SJSA1 (cell line): ENCODE results near the gene PPM1L. TPM values are rescaled to one million over a fixed set of nuclear protein-coding genes. Genes with fewer than 3 reads are reported as not detected.

Source experiments
- DNase-seq, 2 experiments: peaks; one replicate each; pipeline ENCODE4 v3.0.0-alpha.2; 2015 to 2020; ENCODE audit warnings: low spot score in 2 of 2, low read depth in 1 of 2
- H3K27ac ChIP-seq: fragments of 250-450 bp; sonication (Bioruptor Pico); 2 replicates; pipeline ENCODE4 v1.5.1; 2020; ENCODE audit warnings: mild to moderate bottlenecking, moderate library complexity
- H3K27me3 ChIP-seq: fragments of 250-450 bp; sonication (Bioruptor Pico); replicated peaks from 2 replicates; pipeline ENCODE4 v1.5.1; 2020; ENCODE audit warnings: mild to moderate bottlenecking, moderate library complexity
- H3K36me3 ChIP-seq: fragments of 250-450 bp; sonication (Bioruptor Pico); 2 replicates; pipeline ENCODE4 v1.5.1; 2020; ENCODE audit warnings: mild to moderate bottlenecking
- H3K4me1 ChIP-seq: fragments of 250-450 bp; sonication (Bioruptor Pico); replicated peaks from 2 replicates; pipeline ENCODE4 v1.6.1; 2021; ENCODE audit warnings: mild to moderate bottlenecking
- H3K4me3 ChIP-seq: fragments of 250-450 bp; sonication (Bioruptor Pico); 2 replicates; pipeline ENCODE4 v1.5.1; 2020; ENCODE audit warnings: mild to moderate bottlenecking
- H3K9me3 ChIP-seq: fragments of 250-450 bp; sonication (Bioruptor Pico); replicated peaks from 2 replicates; pipeline ENCODE4 v1.5.1; 2020; ENCODE audit warnings: mild to moderate bottlenecking
- total RNA-seq: library from RNA; depleted of rRNA; stranded (reverse); fragments of >200 nt; shearing (Covaris generic); gene quantifications from 2 replicates; pipeline ENCODE4 v1.2.3, GENCODE V29; 2014

The PPM1L gene
- total RNA-seq, 1 experiment from 2014 or later = 0.24 TPM

GRCh38 chr3:160919942-160920341, 163.9 kb downstream of the PPM1L start:
- no peak overlapping the region for H3K4me3 ChIP-seq
- DNase-seq = no peak
- H3K9me3 ChIP-seq = no peaks in the 10 kb centered on the region
- no peaks in the 10 kb centered on the region for H3K36me3 ChIP-seq
- no peaks in the 10 kb centered on the region for H3K4me1 ChIP-seq
- no peak overlapping the region for H3K27ac ChIP-seq
- no peaks in the 10 kb centered on the region; the same call in 1 of the 2 replicates for H3K27me3 ChIP-seq

- no peak overlapping the region for H3K27ac ChIP-seq
- no peaks in the 10 kb centered on the region for H3K9me3 ChIP-seq
- DNase-seq = peak; percentile 17 to 44
- H3K4me3 ChIP-seq = no peak overlapping the region
- H3K4me1 ChIP-seq = no peaks in the 10 kb centered on the region
- no peaks in the 10 kb centered on the region; the same call in 1 of the 2 replicates for H3K27me3 ChIP-seq
- H3K36me3 ChIP-seq = no peaks in the 10 kb centered on the region
Observed at GRCh38 chr3:160921020-160921635, 165.1 kb downstream of the PPM1L start.

DNA sequence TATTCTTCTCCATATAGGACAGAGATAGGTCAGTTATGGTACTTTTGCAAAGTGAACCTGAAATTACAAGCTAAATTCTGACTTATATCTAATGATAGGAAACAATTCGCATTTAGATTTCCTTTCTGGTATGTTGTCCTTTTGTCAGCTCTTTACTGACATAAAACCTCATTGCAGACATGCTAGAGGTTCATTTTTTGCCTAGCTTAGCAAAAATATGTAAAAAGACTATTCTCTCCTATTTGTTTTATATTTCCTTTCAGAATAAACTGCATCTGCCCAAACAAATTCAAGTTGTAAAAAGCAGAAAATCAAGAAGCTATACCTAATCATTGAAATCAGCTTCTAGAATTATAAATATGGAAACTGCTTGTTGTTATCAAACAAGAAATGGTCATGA, 168.7 kb downstream of the PPM1L start:
- H3K9me3 ChIP-seq = no peaks in the 10 kb centered on the region
- H3K4me3 ChIP-seq = no peak overlapping the region
- no peaks in the 10 kb centered on the region for H3K4me1 ChIP-seq
- DNase-seq = no peak
- no peaks in the 10 kb centered on the region; the same call in 1 of the 2 replicates for H3K27me3 ChIP-seq
- H3K27ac ChIP-seq = no peak overlapping the region
- no peaks in the 10 kb centered on the region for H3K36me3 ChIP-seq

- DNase-seq = no peak
- Histone ChIP-seq H3K4me1 (no peaks in the 10 kb centered on the region; the same call in 1 of the 2 replicates), H3K27me3 (no peaks in the 10 kb centered on the region; the same call in 1 of the 2 replicates), H3K9me3 (no peaks in the 10 kb centered on the region), H3K36me3 (no peaks in the 10 kb centered on the region), H3K4me3 (no peak overlapping the region), H3K27ac (no peak overlapping the region)
Observed at GRCh38 chr3:160927620-160928019, 171.6 kb downstream of the PPM1L start.

DNA sequence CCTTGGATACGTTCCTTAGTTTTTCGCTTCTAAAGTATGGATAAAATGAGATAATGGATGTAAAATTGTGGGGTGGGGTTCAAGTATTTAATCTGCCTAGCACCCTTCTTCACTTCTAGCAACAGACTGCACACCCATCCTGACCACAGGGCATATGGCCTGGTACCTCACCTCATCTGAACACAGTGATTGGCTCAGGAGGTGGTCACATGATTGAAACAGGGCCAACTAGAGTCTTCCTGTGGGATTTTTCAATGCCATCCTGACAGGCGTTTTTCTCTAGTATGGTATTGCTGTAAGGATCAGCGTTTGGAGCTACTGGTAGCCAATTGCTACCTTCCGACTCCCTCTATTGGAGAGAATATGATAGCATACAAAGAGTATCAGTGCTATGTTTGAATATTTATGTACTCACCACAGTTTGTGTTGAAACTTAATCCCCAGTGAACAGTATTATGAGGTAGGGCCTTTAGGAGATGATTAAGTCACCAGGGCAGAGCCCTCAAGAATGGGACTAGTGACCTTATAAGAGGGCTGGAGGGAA, 172.2 kb downstream of the PPM1L start:
- H3K4me1 ChIP-seq = no peaks in the 10 kb centered on the region; the same call in 1 of the 2 replicates
- no peaks in the 10 kb centered on the region; the same call in 1 of the 2 replicates for H3K27me3 ChIP-seq
- H3K27ac ChIP-seq = no peak overlapping the region
- no peak for DNase-seq
- H3K36me3 ChIP-seq = no peaks in the 10 kb centered on the region
- no peak overlapping the region for H3K4me3 ChIP-seq
- no peaks in the 10 kb centered on the region for H3K9me3 ChIP-seq

- Histone ChIP-seq H3K4me3 (no peak overlapping the region), H3K27ac (no peak overlapping the region), H3K27me3 (peaks cover 2% of the 10 kb centered on the region; the same call in 1 of the 2 replicates), H3K4me1 (no peaks in the 10 kb centered on the region; the same call in 1 of the 2 replicates), H3K9me3 (no peaks in the 10 kb centered on the region), H3K36me3 (no peaks in the 10 kb centered on the region)
- DNase-seq = peak in 1 of 2 experiments; percentile 3
Observed at GRCh38 chr3:160929595-160929994, 173.6 kb downstream of the PPM1L start.

DNA sequence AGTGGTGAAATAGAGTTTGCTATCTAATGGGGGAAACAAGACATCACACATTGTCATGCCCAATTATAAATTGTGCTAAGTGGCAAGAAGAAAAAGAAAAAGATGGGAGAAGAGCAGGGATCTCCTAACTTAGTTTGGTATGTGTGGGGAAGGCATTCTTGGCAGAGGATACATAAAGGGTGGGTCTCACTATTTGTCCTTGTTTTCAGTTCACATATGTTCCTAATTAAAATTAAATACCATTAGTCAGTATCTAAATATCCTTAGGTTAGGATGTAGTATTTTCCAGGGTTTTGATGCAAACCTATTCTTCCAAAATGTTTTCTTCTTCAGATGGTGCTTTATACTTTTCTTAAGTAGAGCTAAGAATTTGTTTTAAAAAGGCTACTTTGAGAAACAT, 175.4 kb downstream of the PPM1L start:
- DNase-seq = no peak
- Histone ChIP-seq H3K9me3 (no peaks in the 10 kb centered on the region), H3K27ac (no peak overlapping the region), H3K4me1 (no peaks in the 10 kb centered on the region; the same call in 1 of the 2 replicates), H3K27me3 (0 out of 2 replicates have a peak, but pooled peaks cover 4% of the 10 kb centered on the region), H3K4me3 (no peak overlapping the region), H3K36me3 (no peaks in the 10 kb centered on the region)

GRCh38 chr3:160935413-160936095, 179.5 kb downstream of the PPM1L start:
- H3K27me3 ChIP-seq = 0 out of 2 replicates have a peak, but pooled peaks cover 5% of the 10 kb centered on the region
- no peaks in the 10 kb centered on the region for H3K9me3 ChIP-seq
- H3K4me1 ChIP-seq = no peaks in the 10 kb centered on the region; the same call in 1 of the 2 replicates
- DNase-seq = no peak
- no peak overlapping the region for H3K27ac ChIP-seq
- H3K36me3 ChIP-seq = no peaks in the 10 kb centered on the region
- H3K4me3 ChIP-seq = no peak overlapping the region

- Histone ChIP-seq H3K4me1 (no peaks in the 10 kb centered on the region), H3K27me3 (0 out of 2 replicates have a peak, but pooled peaks cover 2% of the 10 kb centered on the region), H3K9me3 (no peaks in the 10 kb centered on the region), H3K4me3 (no peak overlapping the region), H3K36me3 (no peaks in the 10 kb centered on the region), H3K27ac (no peak overlapping the region)
- peak; percentile 57 to 59 for DNase-seq
Observed at GRCh38 chr3:160941885-160942494, 186.0 kb downstream of the PPM1L start.

- no peaks in the 10 kb centered on the region for H3K36me3 ChIP-seq
- no peak for DNase-seq
- no peak overlapping the region for H3K4me3 ChIP-seq
- no peaks in the 10 kb centered on the region for H3K9me3 ChIP-seq
- 0 out of 2 replicates have a peak, but pooled peaks cover 2% of the 10 kb centered on the region for H3K27me3 ChIP-seq
- no peak overlapping the region for H3K27ac ChIP-seq
- no peaks in the 10 kb centered on the region for H3K4me1 ChIP-seq
Observed at GRCh38 chr3:160943996-160944395, 188.0 kb downstream of the PPM1L start.

DNA sequence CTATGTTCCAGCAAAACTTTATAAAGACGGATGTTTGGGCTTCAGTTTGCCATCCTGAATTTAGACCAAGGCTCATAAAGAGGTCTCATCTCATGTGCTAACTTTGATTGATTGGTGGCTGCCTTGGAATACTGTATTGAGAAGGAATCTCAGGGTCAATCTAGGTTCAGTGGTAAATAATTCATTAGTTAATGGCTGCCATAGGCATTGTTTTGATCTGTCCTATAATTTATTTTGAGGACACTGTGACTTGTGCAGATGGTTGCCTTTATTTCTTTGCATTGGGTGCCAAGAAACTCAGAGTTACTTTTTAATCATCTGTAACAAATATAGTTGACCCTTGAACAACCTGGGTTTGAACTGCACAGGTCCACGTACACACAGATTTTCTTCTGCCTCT, 189.3 kb downstream of the PPM1L start:
- H3K27me3 ChIP-seq = 0 out of 2 replicates have a peak, but pooled peaks cover 2% of the 10 kb centered on the region
- H3K9me3 ChIP-seq = no peaks in the 10 kb centered on the region
- no peak overlapping the region for H3K4me3 ChIP-seq
- DNase-seq = no peak
- H3K36me3 ChIP-seq = no peaks in the 10 kb centered on the region
- H3K4me1 ChIP-seq = no peaks in the 10 kb centered on the region
- no peak overlapping the region for H3K27ac ChIP-seq

GRCh38 chr3:160948273-160948672, 192.2 kb downstream of the PPM1L start:
- H3K27me3 ChIP-seq = 0 out of 2 replicates have a peak, but pooled peaks cover under 1% of the 10 kb centered on the region
- H3K4me1 ChIP-seq = no peaks in the 10 kb centered on the region
- no peak overlapping the region for H3K4me3 ChIP-seq
- H3K36me3 ChIP-seq = no peaks in the 10 kb centered on the region
- no peaks in the 10 kb centered on the region for H3K9me3 ChIP-seq
- no peak for DNase-seq
- H3K27ac ChIP-seq = no peak overlapping the region

DNA sequence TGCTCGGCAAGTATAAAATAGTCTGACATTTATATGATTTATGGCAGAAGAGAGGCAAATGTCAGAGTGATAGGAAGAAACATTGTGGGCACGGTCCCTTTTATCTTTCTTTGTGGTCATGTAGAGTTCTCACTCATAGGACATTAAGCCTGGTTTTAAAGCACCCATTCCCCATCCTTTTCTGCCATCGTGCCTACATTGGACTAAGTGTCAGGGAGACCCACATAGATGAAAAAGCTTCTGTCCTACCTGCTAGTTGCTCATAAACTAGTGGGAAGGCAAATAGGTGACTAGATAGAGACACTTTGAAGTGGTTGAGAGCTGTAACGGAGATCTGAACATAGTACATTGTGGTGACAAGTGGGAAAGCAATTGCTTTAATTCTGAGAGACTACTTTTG, 193.4 kb downstream of the PPM1L start:
- H3K4me1 ChIP-seq = no peaks in the 10 kb centered on the region
- 0 out of 2 replicates have a peak, but pooled peaks cover 4% of the 10 kb centered on the region for H3K27me3 ChIP-seq
- H3K9me3 ChIP-seq = no peaks in the 10 kb centered on the region
- DNase-seq = no peak
- no peak overlapping the region for H3K4me3 ChIP-seq
- H3K36me3 ChIP-seq = no peaks in the 10 kb centered on the region
- no peak overlapping the region for H3K27ac ChIP-seq
